IMR-90 (cell line): ENCODE results near the gene MAFB. TPM values are rescaled to one million over a fixed set of nuclear protein-coding genes. Genes with fewer than 3 reads are reported as not detected.

Experiments
- ATAC-seq: fragments of 200-7000 bp; cut with Tn5 transposase; 2 replicates; pipeline ENCODE4 v1.9.1; 2020; ENCODE audit warnings: low read depth, mild to moderate bottlenecking, moderate library complexity
- BruUV-seq: library from RNA; stranded (reverse); fragments of 400-500 nt; replicated peaks from 2 replicates; lab custom pipeline; 2021; lab: Mats Ljungman, UMichigan
- CTCF ChIA-PET: fragments of 300-600 bp; formaldehyde crosslinking; extraction: SDS; loops from one replicate; lab custom pipeline; 2021; ENCODE audit warnings: antibody characterized with exemption; lab: Yijun Ruan, JAX
- POLR2A ChIA-PET: fragments of 300-600 bp; sonication (Branson Sonifier 250); formaldehyde crosslinking; loops from one replicate; lab custom pipeline; 2022; ENCODE audit warnings: antibody characterized with exemption; ENCODE audit not compliant: unreplicated experiment; lab: Charles Lee
- DNase-seq: peaks from one replicate; pipeline ENCODE4 v3.0.0; 2013
- H2AFZ ChIP-seq: replicated peaks from 2 replicates; pipeline ENCODE3; 2013; ENCODE audit warnings: low read length, mild to moderate bottlenecking; ENCODE audit not compliant: poor library complexity
- H2AK5ac ChIP-seq: 2 replicates; pipeline ENCODE4 v1.6.1; 2013; ENCODE audit warnings: low read depth, low read length, inconsistent platforms
- H2AK9ac ChIP-seq: replicated peaks from 2 replicates; pipeline ENCODE3; 2013; ENCODE audit warnings: mild to moderate bottlenecking, low read depth, low read length, moderate library complexity; ENCODE audit not compliant: poor library complexity
- H2BK120ac ChIP-seq: 2 replicates; pipeline ENCODE4 v1.6.1; 2013; ENCODE audit warnings: low read depth, low read length, inconsistent platforms
- H2BK15ac ChIP-seq: 3 replicates; pipeline ENCODE4 v1.6.1; 2013; ENCODE audit warnings: low read depth, low read length, inconsistent platforms
- H2BK20ac ChIP-seq: 2 replicates; pipeline ENCODE4 v1.6.1; 2013; ENCODE audit warnings: low read depth, mild to moderate bottlenecking, inconsistent platforms, low read length, moderate library complexity
- H2BK5ac ChIP-seq: 2 replicates; pipeline ENCODE4 v1.6.1; 2013; ENCODE audit warnings: mild to moderate bottlenecking, low read depth, low read length, inconsistent platforms; ENCODE audit not compliant: poor library complexity, severe bottlenecking
- H3K14ac ChIP-seq: replicated peaks from 2 replicates; pipeline ENCODE4 v1.6.1; 2013; ENCODE audit warnings: low read depth, low read length, inconsistent platforms
- H3K18ac ChIP-seq: 2 replicates; pipeline ENCODE4 v1.6.1; 2013; ENCODE audit warnings: low read depth, low read length, control low read depth
- H3K23ac ChIP-seq: 2 replicates; pipeline ENCODE4 v1.6.1; 2013; ENCODE audit warnings: low read depth, low read length, inconsistent platforms
- H3K27ac ChIP-seq: 2 replicates; pipeline ENCODE4 v1.5.1; 2013; ENCODE audit warnings: mild to moderate bottlenecking, control low read depth, low read length; ENCODE audit not compliant: insufficient read depth
- H3K27me3 ChIP-seq: 2 replicates; pipeline ENCODE4 v1.6.1; 2013; ENCODE audit warnings: low read length; ENCODE audit not compliant: control insufficient read depth, insufficient read depth
- H3K36me3 ChIP-seq: 2 replicates; pipeline ENCODE4 v1.6.1; 2013; ENCODE audit warnings: low read length, mixed read lengths; ENCODE audit not compliant: control insufficient read depth, insufficient read depth
- H3K4ac ChIP-seq: 2 replicates; pipeline ENCODE4 v1.6.1; 2013; ENCODE audit warnings: low read depth, low read length, inconsistent platforms
- H3K4me1 ChIP-seq: 2 replicates; pipeline ENCODE4 v1.6.1; 2013; ENCODE audit warnings: low read length, mixed read lengths; ENCODE audit not compliant: control insufficient read depth, insufficient read depth
- H3K4me2 ChIP-seq: 2 replicates; pipeline ENCODE4 v1.6.1; 2013; ENCODE audit warnings: low read depth, mild to moderate bottlenecking, control low read depth, low read length, moderate library complexity
- H3K4me3 ChIP-seq: 2 replicates; pipeline ENCODE4 v1.5.1; 2013; ENCODE audit warnings: low read depth, mild to moderate bottlenecking, control low read depth, low read length, moderate library complexity; ENCODE audit not compliant: insufficient read depth
- H3K56ac ChIP-seq: 2 replicates; pipeline ENCODE4 v1.6.1; 2013; ENCODE audit warnings: low read length, inconsistent platforms; ENCODE audit not compliant: insufficient read depth; ENCODE audit errors: extremely low read depth
- H3K79me1 ChIP-seq, 2 experiments: 2 replicates each; pipeline ENCODE4 v1.6.1; 2013; ENCODE audit warnings: low read length in 2 of 2, inconsistent platforms in 1 of 2, low read depth in 1 of 2
- H3K9ac ChIP-seq: 2 replicates; pipeline ENCODE4 v1.6.1; 2013; ENCODE audit warnings: low read depth, low read length, control low read depth
- H3K9me1 ChIP-seq: 2 replicates; pipeline ENCODE4 v1.6.1; 2013; ENCODE audit warnings: low read length, inconsistent platforms; ENCODE audit not compliant: insufficient read depth
- H3K9me3 ChIP-seq: 2 replicates; pipeline ENCODE4 v1.6.1; 2013; ENCODE audit warnings: low read length; ENCODE audit not compliant: control insufficient read depth, insufficient read depth
- H4K20me1 ChIP-seq: 2 replicates; pipeline ENCODE4 v1.6.1; 2013; ENCODE audit warnings: low read length, inconsistent platforms; ENCODE audit not compliant: insufficient read depth
- H4K5ac ChIP-seq: 2 replicates; pipeline ENCODE4 v1.6.1; 2013; ENCODE audit warnings: mild to moderate bottlenecking, low read depth, low read length, control low read depth
- H4K8ac ChIP-seq, 2 experiments: 2 replicates each; pipeline ENCODE4 v1.6.1; 2013; ENCODE audit warnings: low read depth in 2 of 2, low read length in 2 of 2, control low read depth in 1 of 2, inconsistent platforms in 1 of 2
- H4K91ac ChIP-seq: 2 replicates; pipeline ENCODE4 v1.6.1; 2013; ENCODE audit warnings: low read depth, low read length, inconsistent platforms; ENCODE audit not compliant: insufficient read depth
- CEBPB ChIP-seq: IDR thresholded peaks from 2 replicates; pipeline ENCODE4 v1.6.1; 2012; ENCODE audit warnings: low read depth, low read length, improper control_type of control experiment
- CHD1 ChIP-seq: IDR thresholded peaks from 2 replicates; pipeline ENCODE4 v1.6.1; 2012; ENCODE audit warnings: low read depth, low read length, improper control_type of control experiment
- CTCF ChIP-seq: conservative IDR thresholded peaks from 2 replicates; pipeline ENCODE4 v1.5.1; 2012; ENCODE audit warnings: mild to moderate bottlenecking, low read depth, low read length, improper control_type of control experiment
- FOS ChIP-seq: fragments of 150-350 bp; IDR thresholded peaks from 2 replicates; pipeline ENCODE4 v1.6.1; 2016; ENCODE audit warnings: low read depth, low read length
- MXI1 ChIP-seq: IDR thresholded peaks from 2 replicates; pipeline ENCODE4 v1.6.1; 2012; ENCODE audit warnings: low read depth, mild to moderate bottlenecking, low read length, moderate library complexity, borderline replicate concordance
- NFE2L2 ChIP-seq: fragments of 150-350 bp; IDR thresholded peaks from 2 replicates; pipeline ENCODE4 v1.6.1; 2016; ENCODE audit warnings: low read depth, mild to moderate bottlenecking, low read length
- RAD21 ChIP-seq: IDR thresholded peaks from 2 replicates; pipeline ENCODE4 v1.6.1; 2012; ENCODE audit warnings: low read length, improper control_type of control experiment
- WGBS, 2 experiments: methylation state at CpG; one replicate each; pipeline versions ENCODE4 v1.1.5 to v1.1.7; 2013; ENCODE audit warnings: missing lambda C conversion rate in 2 of 2; ENCODE audit not compliant: insufficient read length in 1 of 2; ENCODE audit errors: extremely low coverage in 2 of 2; 5-methylcytosine and 5-hydroxymethylcytosine counted together
- dilution Hi-C: fragments of 300-500 bp; cut with HindIII; formaldehyde crosslinking; loops from one replicate; pipeline ENCODE4 v1.14.3; 2018; ENCODE audit warnings: low sequenced_read_pairs; ENCODE audit not compliant: unreplicated experiment
- in situ Hi-C: fragments of 300-500 bp; cut with MboI; formaldehyde crosslinking; loops from 3 replicates; pipeline ENCODE4 v1.14.3; 2019; ENCODE audit warnings: low sequenced_read_pairs, inconsistent platforms, mixed read lengths
- intact Hi-C: fragments of 100-400 bp; cut with micrococcal nuclease; formaldehyde crosslinking; loops from 2 replicates; pipeline ENCODE4 v1.10.0; 2022
- polyA plus RNA-seq, 3 experiments: library from polyadenylated mRNA; depleted of rRNA; stranded (reverse); fragments of >200 nt; gene quantifications; 2 replicates each; pipeline ENCODE4 v1.2.3, GENCODE V29; 2012; ENCODE audit warnings: low replicate concordance in 1 of 3
- total RNA-seq: library from RNA; depleted of rRNA; stranded (reverse); fragments of >200 nt; gene quantifications from 2 replicates; pipeline ENCODE4 v1.2.3, GENCODE V29; 2012

Gene MAFB
- total and polyA plus RNA-seq, 2 of the 4 experiments (the other 2 are of a cell fraction), result 0.07 TPM; not detected in 1

DNA sequence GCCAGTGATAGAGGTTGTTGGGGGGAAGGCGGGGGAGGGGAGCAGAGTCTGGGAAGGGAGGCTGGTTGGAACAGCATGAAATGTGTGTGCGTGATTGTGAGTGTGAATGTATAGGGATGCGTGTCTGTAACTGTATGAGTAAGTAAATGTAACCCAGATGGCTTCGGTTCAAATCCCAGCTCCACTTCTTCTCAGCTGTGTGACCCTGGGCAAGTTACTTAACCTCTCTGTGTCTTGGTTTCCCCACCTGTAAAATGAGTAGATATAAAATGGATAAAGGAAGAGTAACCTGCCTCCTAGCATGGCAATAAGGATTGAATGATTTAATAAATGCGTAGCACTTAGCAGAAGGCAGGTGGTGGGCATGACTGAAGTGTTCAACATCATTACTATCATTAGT lies 24.1 kb downstream of the MAFB start:
- DNase-seq, result no peak

More for the DNA sequence above, 24.1 kb downstream of the MAFB start:
- Histone ChIP-seq H2BK120ac (no peak overlapping the region), H3K23ac (no peak overlapping the region), H3K9me3 (no peaks in the 10 kb centered on the region), H3K4me1 (no peaks in the 10 kb centered on the region), H4K91ac (no peak overlapping the region), H2BK20ac (no peak overlapping the region), H2BK15ac (no peak overlapping the region), H3K4ac (no peak overlapping the region), H4K20me1 (no peaks in the 10 kb centered on the region), H2AK9ac (no peak overlapping the region), H3K27me3 (peaks cover 6% of the 10 kb centered on the region; the same call in 1 of the 2 replicates), H4K5ac (no peak overlapping the region), H3K9me1 (peaks cover 4% of the 10 kb centered on the region; the same call in 1 of the 2 replicates), H3K4me3 (no peak overlapping the region), H2AFZ (no peak overlapping the region), H3K36me3 (no peaks in the 10 kb centered on the region), H3K79me1 (no peaks in the 10 kb centered on the region), H3K56ac (no peak overlapping the region), H2BK5ac (no peak overlapping the region), H3K27ac (no peak overlapping the region), H2AK5ac (no peak overlapping the region), H4K8ac (no peak overlapping the region), H3K14ac (no peak overlapping the region), H3K4me2 (no peak overlapping the region), H3K18ac (no peak overlapping the region), H3K9ac (no peak overlapping the region)
- ChIA-PET CTCF (interaction anchor here (1.0 kb wide), 1 partner anchor 25 kb away, joined by 4 read pairs; no protein-coding TSS in a partner anchor), POLR2A (no interaction called here)
- no peak for ATAC-seq
- dilution Hi-C loops (no loop called here), in situ Hi-C loops (no loop called here), intact Hi-C loops (no loop called here)
- no TSS peak for BruUV-seq
- WGBS, 2 experiments, result no CpG with 5 or more reads among the region's 5 CpGs
- no peak for TF ChIP-seq CHD1
- no peak for TF ChIP-seq FOS
- no peak for TF ChIP-seq CTCF
- no peak for TF ChIP-seq CEBPB
- no peak for TF ChIP-seq MXI1
- TF ChIP-seq NFE2L2, result no peak
- no peak for TF ChIP-seq RAD21
